ENCODE measurements around the gene LRRC1. TPM values are rescaled to one million over a fixed set of nuclear protein-coding genes. Genes with fewer than 3 reads are reported as not detected.

LRRC1 gene
- total RNA-seq, 1 donor from 2014 or later = 18.4 TPM

DNA sequence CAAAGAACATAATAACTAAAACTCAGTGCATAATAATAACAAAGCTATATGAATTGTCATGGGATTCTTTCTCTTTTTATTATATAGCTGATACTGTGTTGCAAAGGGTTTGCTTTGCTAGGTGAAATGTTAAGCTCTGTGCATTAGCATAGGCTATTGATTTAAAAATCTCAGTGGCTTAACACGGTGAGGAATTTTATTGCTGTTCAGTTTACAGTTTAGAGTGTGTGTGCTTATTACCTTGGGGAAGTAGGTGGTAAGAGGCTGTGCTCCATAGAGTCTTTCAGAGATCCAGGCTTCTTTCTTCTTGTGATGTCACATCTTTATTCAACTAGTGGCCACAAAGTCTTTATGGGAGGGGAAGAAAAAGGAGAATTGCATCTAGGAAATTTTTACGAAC lies 55.7 kb downstream of the LRRC1 start:
- DNase-seq = no peak

DNA sequence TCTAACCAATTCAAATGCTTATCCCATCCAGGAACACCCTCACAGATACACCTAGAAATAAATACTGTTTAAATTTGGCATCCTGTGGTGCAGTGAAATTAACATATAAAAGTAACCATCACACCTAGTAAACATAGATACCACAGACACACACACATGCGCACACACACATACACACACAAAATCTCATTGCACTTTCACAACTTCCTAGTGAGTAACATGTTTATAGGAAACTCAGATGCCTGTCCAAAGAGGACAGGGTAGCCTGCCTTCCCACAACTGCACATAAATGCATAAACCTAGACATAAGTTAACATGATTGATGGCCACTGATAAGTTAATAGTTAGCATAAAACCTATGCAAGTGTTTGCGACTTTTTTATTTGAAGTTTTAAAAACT lies 56.8 kb downstream of the LRRC1 start:
- no peak for DNase-seq

DNA sequence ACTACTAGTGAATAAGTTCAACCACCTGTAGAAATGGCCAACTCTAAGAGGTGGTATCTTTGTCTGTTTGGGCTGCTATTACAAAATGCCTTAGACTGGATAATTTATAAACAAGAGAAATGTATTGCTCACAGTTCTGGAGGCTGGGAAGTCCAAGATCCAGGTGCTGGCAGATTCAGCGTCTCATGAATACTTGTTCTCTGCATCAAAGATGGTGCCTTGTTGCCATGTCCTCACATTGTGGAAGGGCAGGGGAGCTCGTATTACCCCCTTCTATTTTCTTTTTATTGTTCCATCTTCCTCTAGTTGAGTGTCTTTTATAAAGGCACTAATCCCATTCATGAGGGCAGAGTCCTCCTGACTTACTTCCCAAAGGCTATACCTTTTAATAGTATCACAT lies 58.0 kb downstream of the LRRC1 start:
- DNase-seq = no peak

DNA sequence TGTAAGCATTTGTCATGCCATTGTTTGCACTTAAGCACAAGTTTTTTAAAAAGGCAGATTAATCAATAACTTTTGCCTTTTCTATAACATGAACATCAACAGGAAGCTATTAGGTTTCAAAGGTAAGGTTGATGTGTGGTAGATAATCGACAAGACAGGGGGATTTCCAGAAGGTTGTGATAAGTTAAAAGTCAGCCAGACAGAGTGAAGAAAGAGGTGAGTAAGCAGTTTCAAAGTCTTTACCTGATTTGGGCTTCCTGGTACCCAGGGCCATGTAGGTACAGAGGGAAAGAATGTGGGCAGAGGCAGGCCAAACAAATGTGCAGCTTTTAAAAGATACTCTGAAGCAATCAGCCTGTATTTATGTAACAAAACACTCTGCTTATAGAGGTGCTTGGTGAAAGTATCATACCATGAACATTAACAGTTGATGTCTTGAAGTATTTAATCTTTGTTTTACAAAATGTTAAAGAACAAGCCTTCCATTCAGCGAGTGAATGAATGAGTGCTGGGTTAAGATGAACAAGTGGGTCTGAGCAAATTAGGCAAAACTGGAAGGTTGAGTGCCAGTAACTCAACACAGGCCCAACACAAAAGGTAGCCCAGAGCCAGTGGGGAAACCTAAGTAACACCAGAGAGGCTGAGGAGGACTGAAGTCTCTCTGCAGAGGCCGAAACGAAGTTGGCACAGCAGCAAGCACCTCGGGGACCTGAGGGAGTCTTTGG lies 60.2 kb downstream of the LRRC1 start:
- no peak for DNase-seq

DNA sequence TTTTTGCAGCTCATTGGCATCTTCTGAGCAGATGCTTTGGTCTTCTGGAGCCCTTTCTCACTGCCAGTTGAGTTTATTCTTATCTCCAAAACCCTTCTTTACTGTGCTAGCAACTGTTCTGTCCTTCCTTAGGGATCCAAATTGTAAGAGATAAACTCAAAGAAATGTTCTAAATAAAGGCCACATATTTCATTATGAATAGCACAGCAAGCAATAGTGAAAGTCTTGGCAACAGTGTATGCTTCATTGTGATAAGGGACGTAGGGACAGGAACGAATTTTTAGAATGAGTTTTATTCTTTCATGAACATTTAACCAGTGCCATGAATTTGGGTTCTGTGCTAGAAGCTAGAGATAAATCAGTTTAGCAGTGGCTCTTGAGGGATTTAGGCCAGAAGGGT lies 61.1 kb downstream of the LRRC1 start:
- DNase-seq = no peak

DNA sequence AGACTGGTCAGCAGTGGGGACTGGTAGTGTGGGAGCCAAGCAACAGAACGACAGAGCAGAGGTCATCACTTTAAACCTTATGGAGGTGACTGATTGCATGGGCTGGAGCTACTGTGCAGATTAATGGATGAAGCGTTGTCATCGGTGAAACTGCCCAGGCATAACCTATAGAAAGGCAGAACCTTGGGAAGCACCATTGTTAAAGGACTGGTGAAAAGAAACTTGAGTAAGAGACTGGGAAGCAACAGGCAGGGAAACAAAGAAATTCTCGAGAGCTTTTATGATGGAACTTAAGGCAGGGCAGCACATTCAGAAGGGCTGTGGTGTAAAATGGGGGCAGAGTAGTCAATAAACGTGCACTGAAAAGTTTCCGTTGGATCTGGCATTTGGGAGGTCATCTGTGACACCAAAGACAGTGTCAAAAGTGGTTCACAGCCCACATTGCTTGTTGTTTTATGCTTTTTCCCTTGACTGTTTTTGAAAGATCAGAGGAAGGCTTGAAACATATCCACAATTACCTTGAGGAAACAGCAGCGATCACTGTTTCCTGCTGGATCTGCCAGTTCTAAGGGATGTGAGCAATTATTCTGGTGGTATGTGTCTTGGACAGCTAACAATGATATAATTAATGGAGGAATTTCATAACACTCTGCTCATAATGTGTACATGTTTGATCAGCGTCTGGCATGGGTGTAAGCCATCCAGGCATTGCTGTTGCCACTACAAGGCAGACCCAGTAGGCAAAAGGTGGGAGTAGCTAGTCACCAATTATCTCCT lies 62.7 kb downstream of the LRRC1 start:
- no peak for DNase-seq

DNA sequence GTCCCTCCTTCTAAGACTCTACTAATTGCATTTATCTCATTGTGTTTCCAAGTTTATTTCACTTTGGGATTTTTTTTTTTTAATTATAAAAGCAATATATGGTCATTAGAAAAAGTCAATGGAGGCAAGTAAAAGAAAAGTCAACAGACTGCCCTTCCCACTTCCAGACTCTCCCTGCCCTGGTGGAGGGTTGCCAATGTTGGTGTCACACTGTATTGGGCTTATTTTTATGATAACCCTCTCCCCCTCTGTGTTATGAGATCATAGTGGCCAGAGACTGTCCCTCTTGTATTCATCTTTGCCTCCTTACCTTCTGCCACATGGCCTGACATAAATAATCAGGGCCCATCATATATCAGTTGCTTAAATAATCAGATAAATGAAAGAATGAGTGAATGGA lies 63.4 kb downstream of the LRRC1 start:
- DNase-seq = no peak

DNA sequence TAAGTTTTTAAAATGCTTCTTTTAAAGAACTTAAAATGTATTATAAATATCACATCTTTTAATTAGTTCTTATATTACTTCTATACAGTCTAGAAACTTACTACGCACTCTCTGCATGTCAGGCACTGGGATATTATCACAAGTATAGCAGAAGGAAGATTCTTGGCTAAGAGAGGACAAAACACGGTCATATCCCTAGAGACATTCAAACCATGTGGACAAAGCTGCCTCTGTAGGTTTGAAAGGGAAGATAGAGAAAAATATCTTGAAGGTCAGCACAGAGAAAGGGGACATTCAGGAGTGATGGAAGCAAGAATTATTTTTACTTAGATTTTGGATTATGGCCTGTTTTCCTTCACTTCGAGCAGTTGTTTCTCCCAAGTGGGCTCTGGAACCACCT lies 64.1 kb downstream of the LRRC1 start:
- DNase-seq = no peak

DNA sequence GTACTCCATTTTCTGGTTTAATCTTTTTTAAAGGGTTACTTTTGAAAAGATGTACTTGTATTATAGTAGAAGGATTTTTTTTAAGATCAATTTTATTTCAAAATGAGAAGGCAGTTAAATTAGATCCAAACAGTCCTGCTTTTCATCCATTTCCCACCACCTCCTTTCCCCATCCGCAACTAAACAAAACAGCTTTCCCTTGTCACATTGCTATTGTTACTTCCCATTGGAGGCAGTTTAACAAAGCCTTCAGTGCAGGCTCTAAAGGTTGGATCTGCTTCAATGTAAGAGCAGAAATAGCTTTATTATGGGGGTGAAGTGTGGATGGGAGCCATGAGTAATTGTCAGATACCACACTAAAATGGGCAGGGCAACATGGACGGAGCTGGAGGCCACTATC lies 65.7 kb downstream of the LRRC1 start:
- DNase-seq = no peak

DNA sequence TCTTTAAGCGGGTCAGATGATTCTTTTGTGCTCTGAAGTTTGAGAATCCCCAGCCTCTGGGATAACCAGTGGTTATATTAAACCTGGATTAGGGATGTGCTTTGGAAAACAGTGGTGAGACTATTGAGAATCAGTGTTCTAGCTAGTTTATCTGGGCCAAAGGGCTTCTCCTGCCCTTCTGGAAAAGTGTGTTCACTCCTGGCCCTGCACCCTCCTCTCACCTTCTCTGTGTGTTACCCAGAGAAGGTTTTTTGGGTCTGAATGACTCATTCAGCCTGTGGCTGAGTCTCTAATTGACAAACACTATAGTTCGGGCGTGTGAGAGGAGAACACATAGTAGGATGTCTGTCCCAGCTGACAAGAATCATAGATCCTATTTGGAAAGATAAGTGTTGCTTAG lies 66.7 kb downstream of the LRRC1 start:
- no peak for DNase-seq

DNA sequence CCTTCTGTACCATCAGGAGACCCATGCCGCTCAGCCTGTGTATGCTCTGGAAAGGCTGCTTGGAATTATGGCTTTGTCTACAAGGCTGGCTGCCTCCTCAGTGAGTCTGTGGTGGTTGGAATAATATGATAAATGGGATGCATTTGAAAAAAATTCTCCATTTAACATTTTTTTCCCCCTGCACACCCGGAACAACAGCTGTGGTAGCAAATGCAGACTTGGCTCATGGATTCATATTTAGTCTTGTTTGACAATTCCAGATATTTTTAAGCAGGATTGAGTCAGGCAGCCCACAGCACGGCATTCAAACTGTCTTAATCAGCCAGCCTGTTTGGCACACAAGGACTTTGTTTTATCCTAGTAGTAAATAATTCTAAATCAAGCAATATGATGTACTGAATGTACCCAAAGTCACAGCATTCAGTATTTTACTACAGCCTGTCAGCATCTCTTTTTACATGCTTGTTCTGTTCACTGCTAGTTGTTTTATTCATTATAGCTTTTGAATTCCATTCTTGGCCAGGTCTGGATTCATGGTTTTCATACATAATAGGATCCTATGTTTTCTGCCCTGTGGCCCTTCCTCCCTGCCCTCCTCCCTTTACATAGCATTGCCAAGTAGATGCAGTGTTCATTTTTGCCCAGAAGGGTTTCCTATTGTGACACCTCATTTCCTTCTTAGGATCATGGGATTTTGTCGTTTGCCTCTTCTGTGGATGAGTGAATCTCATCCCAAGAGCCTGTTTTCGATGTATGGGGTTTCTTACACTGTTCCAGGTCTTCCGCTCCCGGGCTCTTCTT lies 68.1 kb downstream of the LRRC1 start:
- DNase-seq = peak; percentile 89

DNA sequence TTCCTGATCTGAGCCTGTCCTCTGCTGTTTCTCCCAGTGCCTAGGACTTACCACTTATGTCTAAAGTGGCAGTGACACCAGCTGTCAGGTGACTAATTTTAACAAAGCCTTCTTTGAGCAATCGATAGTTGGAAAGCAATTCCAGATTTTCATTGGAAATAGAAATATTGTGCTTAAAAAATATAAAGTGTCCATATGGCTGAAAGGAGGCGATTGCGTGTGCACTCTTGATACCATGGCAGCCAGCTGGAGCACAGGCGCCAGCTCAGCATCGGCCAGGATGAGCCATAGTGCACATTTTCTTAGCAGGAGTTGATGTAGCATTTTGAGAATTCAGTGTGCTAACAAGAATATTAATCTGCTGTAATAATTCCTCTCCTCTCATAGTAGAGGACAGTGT lies 70.0 kb downstream of the LRRC1 start:
- DNase-seq = no peak

DNA sequence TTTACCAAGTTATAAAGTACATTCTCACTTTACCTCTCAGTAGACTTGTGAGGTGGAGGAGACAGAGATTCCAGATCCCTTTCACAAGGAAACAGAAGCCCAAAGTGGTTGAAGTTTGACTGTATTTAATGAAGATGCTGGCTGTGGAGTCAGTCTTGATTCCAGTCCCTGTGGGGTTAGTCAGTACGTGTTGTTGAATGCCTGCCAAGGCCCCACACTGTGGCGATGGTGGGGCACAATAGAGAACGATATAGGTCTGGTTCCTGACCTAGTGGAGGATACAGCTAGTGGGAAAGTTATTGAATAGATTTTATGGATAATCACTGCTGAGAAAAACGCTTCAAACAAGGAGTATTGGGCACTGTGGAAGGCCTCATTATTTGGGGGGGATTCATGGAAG lies 71.4 kb downstream of the LRRC1 start:
- DNase-seq = no peak

DNA sequence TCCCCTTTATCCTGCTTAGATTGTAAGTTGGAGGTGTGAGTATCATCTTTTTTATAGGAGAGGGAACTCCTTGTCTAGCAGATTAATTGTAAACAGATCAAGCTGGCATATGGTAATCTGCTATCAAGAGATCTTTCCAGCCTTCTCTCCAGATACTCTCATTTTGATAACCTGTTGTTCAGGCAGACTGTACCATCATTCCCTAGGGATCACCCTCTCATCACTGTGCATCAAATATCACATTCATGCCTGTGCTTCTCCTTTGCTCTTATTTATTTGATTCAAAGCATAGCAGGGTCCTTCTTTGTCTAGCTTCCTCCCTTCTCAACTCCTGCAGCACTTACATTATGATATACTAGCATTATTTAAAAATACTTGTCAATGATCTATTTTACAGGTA lies 73.8 kb downstream of the LRRC1 start:
- no peak for DNase-seq

DNA sequence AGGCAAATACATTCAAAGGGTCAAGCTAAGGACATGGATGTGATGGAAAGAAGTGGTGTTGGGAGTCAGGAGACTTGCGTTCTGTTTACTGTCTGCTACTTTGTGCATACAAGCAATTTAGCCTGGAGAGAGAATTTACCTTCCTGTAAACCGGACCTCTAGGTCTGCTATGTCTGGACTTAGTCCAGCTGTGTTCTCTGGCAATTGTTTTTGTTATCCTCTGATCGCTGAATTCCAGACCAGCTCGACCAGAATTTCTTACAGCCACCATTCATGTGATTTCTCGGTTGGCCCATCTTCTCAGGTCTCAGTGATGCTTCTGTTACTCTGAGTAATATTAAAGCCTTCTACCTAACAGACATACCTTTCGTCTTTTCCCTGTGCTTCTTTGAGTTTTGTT lies 75.2 kb downstream of the LRRC1 start:
- DNase-seq = no peak

DNA sequence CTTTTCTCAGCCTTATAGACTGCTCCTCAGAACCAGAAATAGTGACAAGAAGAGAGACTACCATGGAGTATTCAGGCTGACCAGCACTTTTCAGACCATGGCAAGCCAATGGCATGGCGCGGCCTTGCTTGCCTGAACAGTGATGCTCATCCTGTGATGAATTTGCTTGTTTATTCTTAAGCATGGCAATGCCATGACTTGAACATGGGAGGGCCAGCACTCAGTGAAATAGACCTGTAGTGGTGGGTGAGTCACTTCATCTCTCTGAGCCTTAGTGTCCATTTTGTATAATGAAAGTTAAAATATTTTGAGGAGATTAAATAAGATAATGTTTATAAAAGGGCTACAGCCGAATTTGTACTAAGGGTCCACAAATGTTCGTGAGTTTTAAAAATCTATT lies 79.1 kb downstream of the LRRC1 start:
- DNase-seq = no peak

DNA sequence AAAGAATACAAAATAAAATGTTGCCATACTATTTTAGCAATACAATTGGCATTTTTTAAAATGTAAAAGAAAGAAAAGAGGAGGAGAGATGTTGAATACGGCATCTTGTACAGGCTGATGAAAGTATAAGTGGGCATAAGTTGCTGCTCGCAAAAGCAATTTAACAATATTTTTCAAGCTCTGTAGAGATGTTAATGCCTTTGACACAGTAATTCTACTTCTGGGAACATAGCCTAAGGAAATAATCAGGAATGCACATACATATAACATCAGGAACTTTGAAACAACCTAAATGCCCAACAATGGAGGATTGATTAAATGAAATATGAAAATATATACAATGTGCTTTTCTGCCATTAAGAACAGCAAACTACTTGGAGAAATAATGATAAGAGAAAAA lies 80.2 kb downstream of the LRRC1 start:
- DNase-seq = no peak

DNA sequence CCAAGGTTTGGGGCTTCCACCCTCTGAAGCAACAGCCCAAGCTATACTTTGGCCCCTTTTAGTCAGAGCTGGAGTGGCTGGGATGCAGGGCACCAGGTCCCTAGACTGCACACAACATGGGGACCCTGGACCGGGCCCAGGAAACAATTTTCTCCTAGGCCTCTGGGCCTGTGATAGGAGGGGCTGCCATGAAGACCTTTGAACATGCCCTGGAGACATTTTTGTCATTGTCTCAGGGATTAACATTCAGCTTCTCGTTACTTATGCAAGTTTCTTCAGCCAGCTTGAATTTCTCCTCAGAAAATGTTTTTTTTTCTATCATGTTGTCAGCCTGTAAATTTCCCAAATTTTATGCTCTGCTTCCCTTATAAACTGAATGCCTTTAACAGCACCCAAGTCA lies 82.3 kb downstream of the LRRC1 start:
- DNase-seq = no peak

DNA sequence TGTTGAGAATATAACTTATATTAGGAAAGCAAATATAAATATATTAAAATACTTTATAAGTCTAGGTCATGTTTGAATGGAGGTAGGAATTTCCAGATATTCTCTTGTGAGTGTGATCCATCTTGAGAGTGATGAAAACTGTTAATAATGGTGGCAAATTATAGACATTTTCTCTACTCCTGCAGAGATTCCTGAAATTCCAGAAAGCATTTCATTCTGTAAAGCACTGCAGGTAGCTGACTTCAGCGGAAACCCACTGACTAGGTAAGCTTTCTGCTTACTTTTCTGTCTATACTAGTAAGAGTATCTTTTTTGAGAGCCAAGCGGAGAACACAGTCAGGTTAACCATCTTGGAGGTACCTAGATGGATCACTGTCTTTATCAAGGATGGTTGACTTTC lies 84.0 kb downstream of the LRRC1 start:
- DNase-seq = no peak

DNA sequence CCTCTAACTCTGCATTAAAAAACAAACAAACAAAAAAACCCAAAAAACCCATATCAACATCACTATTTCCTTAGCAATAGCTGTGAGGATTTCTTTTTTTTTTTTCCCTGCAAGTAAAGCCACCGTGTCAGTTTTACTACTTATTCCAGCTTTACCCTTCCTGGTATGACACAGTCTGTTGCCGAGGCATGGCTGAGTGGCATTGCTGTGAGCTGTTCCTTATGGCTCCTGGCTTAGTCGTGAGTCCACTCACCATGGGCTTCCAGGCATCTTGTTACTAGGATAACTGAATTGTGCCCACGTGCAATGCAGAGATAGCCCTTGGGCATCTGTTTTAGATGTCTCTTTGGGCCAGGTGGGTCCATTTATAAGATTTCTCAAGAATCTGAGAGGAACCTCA lies 84.8 kb downstream of the LRRC1 start:
- DNase-seq = no peak

DNA sequence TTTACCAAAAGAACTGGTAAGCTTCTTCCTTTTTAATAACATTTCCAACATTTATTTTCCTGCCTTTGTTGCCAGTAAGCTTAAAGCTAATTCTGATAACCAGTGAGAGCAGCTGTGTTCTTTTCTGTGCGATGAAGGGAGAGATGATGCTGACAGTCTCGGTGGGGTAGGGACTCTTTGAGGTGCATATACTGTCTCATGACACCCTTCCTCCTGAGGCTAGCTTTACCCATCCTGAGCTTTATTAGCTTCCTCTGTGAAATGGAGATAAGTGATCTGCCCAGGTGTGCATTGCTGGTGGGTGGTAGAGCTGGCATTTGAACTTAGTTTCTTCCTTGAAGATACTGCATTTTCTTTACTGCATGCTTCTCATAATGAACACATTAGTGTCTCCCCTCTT lies 92.5 kb downstream of the LRRC1 start:
- no peak for DNase-seq

DNA sequence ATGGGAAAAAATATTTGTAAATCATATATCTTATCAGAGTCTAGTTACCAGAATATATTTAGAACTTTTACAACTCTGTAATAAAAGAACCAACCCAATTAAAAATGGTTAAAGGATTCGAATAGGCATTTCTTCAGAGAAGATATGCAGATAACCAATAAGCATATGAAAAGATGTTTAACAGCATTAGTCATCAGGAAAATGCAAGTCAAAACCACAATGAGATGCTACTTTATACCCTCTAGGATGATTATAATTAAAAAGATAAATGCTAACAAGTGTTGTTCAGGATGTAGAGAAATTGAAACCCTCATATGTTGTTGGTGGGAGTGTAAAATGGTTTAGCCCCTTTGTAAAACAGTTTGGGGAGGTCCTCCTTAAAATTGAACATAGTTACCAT lies 94.1 kb downstream of the LRRC1 start:
- DNase-seq = no peak

DNA sequence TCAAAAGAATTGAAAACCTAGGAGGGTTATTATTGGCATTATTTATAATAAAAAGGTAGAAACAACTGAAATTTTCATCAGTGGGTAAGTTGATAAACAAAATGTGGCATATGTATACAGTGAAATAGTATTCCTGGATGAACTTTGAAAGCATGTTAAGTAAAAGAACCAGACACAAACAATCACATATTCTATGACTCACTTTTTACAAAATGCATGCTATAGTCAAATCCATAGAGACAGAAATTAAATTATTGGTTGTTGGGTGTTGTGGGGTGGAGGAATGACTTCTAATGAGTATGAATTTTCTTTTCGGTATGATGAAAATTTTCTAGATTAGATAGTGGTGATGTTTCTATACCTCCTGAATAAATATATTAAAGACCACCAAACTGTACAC lies 94.6 kb downstream of the LRRC1 start:
- no peak for DNase-seq

Measured in skin of body (tissue), 2 donors.